SK-N-SH treated with all-trans-retinoic acid at 6 μM for 48 hours (cell line): ENCODE data around the gene ERO1A.

Experiments used
- ATAC-seq: fragments of 200-7000 bp; cut with Tn5 transposase; 3 replicates; pipeline ENCODE4 v1.9.1; 2020; ENCODE audit warnings: mild to moderate bottlenecking, moderate library complexity
- BACH2 ChIP-seq: fragments of 250-450 bp; sonication (Bioruptor Pico); IDR thresholded peaks from 2 replicates; pipeline ENCODE4 v1.9.0; 2021; ENCODE audit warnings: mild to moderate bottlenecking, borderline replicate concordance
- CSDC2 ChIP-seq: fragments of 250-450 bp; sonication (Bioruptor Pico); IDR thresholded peaks from 2 replicates; pipeline ENCODE4 v1.5.0; 2020; ENCODE audit warnings: mild to moderate bottlenecking, moderate library complexity
- ESRRG ChIP-seq: fragments of 250-450 bp; sonication (Bioruptor Pico); IDR thresholded peaks from 2 replicates; pipeline ENCODE4 v1.6.1; 2021; ENCODE audit warnings: mild to moderate bottlenecking
- GLIS3 ChIP-seq: fragments of 250-450 bp; sonication (Bioruptor Pico); IDR thresholded peaks from 2 replicates; pipeline ENCODE4 v1.5.0; 2020; ENCODE audit warnings: mild to moderate bottlenecking, moderate library complexity
- ISL1 ChIP-seq: fragments of 250-450 bp; sonication (Bioruptor Pico); IDR thresholded peaks from 2 replicates; pipeline ENCODE4 v2.1.2; 2022; ENCODE audit warnings: mild to moderate bottlenecking, moderate library complexity
- OSR1 ChIP-seq: fragments of 250-450 bp; sonication (Bioruptor Pico); IDR thresholded peaks from 2 replicates; pipeline ENCODE4 v1.8.0; 2022; ENCODE audit warnings: moderate library complexity, mild to moderate bottlenecking, inconsistent platforms
- PPARA ChIP-seq: fragments of 250-450 bp; sonication (Bioruptor Pico); IDR thresholded peaks from 2 replicates; pipeline ENCODE4 v1.5.0; 2020; ENCODE audit warnings: mild to moderate bottlenecking, borderline replicate concordance
- RARB ChIP-seq: fragments of 250-450 bp; sonication (Bioruptor Pico); IDR thresholded peaks from 2 replicates; pipeline ENCODE4 v1.8.0; 2021; ENCODE audit warnings: mild to moderate bottlenecking, moderate library complexity
- SNAI2 ChIP-seq: fragments of 250-450 bp; sonication (Bioruptor Pico); IDR thresholded peaks from 2 replicates; pipeline ENCODE4 v1.5.0; 2020; ENCODE audit warnings: mild to moderate bottlenecking, moderate library complexity
- TCF4 ChIP-seq: fragments of 250-450 bp; sonication (Bioruptor Pico); IDR thresholded peaks from 2 replicates; pipeline ENCODE4 v1.8.0; 2021; ENCODE audit warnings: mild to moderate bottlenecking, moderate library complexity, borderline replicate concordance
- TOX ChIP-seq: fragments of 250-450 bp; sonication (Bioruptor Pico); IDR thresholded peaks from 2 replicates; pipeline ENCODE4 v1.8.0; 2021; ENCODE audit warnings: mild to moderate bottlenecking, moderate library complexity, borderline replicate concordance
- ZFP30 ChIP-seq: fragments of 450-650 bp; formaldehyde crosslinking; IDR thresholded peaks from 2 replicates; pipeline ENCODE4 v1.5.0; 2022; ENCODE audit warnings: mild to moderate bottlenecking, moderate library complexity
- ZNF70 ChIP-seq: fragments of 450-650 bp; formaldehyde crosslinking; IDR thresholded peaks from 2 replicates; pipeline ENCODE4 v1.5.0; 2020; ENCODE audit warnings: mild to moderate bottlenecking, moderate library complexity
- ZNF8 ChIP-seq: fragments of 450-650 bp; formaldehyde crosslinking; IDR thresholded peaks from 2 replicates; pipeline ENCODE4 v1.5.0; 2020; ENCODE audit warnings: mild to moderate bottlenecking, moderate library complexity
- TF ChIP-seq, protein P1 (sequence below): fragments of 250-450 bp; sonication (Bioruptor Pico); IDR thresholded peaks from 2 replicates; pipeline ENCODE4 v1.8.0; 2020; ENCODE audit warnings: mild to moderate bottlenecking, moderate library complexity, borderline replicate concordance
- TF ChIP-seq, protein P2 (sequence below): fragments of 250-450 bp; sonication (Bioruptor Pico); IDR thresholded peaks from 2 replicates; pipeline ENCODE4 v1.5.0; 2020; ENCODE audit warnings: mild to moderate bottlenecking, moderate library complexity
- TF ChIP-seq, protein P3 (sequence below): fragments of 250-450 bp; sonication (Bioruptor Pico); IDR thresholded peaks from 2 replicates; pipeline ENCODE4 v1.8.0; 2021; ENCODE audit warnings: low read depth, mild to moderate bottlenecking, moderate library complexity, borderline replicate concordance
- TF ChIP-seq, protein P4 (sequence below): fragments of 250-450 bp; sonication (Bioruptor Pico); IDR thresholded peaks from 2 replicates; pipeline ENCODE4 v1.5.1; 2021; ENCODE audit warnings: mild to moderate bottlenecking, moderate library complexity

Gene ERO1A

DNA sequence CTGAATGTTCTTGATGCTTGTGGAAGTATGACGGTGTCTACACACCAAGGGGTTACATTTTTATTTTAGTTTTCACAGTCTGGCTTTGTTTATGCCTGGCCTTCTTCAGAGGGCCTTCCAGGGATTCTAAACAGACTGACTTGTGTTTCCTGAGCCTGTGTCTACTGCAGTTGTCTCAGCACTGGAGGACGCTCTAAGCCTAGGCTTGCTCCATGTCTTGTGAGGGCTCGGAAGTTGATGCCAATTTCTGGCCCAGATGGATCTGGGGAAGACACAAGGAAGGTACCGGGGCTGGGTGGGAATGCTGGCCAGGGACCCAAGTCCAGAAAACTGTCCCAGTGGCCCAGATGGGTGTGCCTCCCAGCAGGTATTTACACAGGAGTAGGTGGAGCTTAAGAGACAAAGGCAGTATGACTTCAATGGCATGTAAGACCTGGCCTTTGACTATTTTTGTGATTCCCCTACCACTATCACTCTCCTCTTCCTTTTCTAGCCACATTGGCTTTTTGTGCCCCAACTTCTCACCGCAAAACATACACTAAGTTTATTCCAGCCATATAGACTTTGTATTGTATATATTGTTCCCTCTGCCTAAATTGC, 85.8 kb downstream of the ERO1A start (continued):
- TF ChIP-seq, protein P1, sequence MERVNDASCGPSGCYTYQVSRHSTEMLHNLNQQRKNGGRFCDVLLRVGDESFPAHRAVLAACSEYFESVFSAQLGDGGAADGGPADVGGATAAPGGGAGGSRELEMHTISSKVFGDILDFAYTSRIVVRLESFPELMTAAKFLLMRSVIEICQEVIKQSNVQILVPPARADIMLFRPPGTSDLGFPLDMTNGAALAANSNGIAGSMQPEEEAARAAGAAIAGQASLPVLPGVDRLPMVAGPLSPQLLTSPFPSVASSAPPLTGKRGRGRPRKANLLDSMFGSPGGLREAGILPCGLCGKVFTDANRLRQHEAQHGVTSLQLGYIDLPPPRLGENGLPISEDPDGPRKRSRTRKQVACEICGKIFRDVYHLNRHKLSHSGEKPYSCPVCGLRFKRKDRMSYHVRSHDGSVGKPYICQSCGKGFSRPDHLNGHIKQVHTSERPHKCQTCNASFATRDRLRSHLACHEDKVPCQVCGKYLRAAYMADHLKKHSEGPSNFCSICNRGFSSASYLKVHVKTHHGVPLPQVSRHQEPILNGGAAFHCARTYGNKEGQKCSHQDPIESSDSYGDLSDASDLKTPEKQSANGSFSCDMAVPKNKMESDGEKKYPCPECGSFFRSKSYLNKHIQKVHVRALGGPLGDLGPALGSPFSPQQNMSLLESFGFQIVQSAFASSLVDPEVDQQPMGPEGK (CRISPR knock-in tag), result no peak
- TF ChIP-seq SNAI2, result no peak
- TF ChIP-seq, protein P2, sequence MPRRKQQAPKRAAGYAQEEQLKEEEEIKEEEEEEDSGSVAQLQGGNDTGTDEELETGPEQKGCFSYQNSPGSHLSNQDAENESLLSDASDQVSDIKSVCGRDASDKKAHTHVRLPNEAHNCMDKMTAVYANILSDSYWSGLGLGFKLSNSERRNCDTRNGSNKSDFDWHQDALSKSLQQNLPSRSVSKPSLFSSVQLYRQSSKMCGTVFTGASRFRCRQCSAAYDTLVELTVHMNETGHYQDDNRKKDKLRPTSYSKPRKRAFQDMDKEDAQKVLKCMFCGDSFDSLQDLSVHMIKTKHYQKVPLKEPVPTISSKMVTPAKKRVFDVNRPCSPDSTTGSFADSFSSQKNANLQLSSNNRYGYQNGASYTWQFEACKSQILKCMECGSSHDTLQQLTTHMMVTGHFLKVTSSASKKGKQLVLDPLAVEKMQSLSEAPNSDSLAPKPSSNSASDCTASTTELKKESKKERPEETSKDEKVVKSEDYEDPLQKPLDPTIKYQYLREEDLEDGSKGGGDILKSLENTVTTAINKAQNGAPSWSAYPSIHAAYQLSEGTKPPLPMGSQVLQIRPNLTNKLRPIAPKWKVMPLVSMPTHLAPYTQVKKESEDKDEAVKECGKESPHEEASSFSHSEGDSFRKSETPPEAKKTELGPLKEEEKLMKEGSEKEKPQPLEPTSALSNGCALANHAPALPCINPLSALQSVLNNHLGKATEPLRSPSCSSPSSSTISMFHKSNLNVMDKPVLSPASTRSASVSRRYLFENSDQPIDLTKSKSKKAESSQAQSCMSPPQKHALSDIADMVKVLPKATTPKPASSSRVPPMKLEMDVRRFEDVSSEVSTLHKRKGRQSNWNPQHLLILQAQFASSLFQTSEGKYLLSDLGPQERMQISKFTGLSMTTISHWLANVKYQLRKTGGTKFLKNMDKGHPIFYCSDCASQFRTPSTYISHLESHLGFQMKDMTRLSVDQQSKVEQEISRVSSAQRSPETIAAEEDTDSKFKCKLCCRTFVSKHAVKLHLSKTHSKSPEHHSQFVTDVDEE (CRISPR knock-in tag), result no peak

DNA sequence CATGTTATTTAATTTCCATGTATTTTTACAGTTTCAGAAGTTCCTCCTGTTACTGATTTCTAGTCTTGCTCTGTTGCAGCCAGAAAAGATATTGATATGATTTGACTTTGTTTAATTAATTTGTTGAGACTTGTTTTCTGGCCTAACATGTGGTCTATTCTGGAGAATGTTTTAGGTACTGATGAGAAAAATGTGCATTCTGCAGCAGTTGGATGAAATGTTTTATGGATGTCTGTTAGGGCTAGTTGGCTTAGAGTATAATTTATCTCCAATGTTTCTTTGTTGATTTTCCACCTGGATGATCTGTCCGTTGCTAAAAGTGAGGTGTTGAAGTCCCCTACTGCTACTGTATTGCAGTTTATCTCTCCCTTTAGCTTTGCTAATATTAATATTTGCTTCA, 88.3 kb downstream of the ERO1A start:
- no peak for TF ChIP-seq ESRRG (CRISPR knock-in tag)
- no peak for ATAC-seq

DNA sequence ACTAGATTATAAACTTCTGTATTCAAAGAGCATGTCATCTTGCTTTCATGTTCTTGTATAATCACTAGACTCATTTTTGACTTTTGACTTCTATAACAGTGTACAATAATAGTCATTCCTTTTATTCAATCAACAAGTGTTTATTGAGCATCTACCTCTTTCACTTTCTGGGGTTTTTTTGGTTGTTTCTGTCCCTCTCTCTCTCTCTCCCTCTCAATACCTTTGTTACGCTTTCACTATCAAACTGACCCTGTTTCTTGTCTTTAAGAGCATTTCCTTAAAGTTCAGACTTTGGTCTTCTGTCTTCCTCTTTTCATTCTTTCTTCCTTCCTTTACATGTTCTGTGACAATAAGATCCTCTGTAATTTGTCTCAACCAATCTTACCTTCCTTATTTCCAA, 93.2 kb downstream of the ERO1A start:
- TF ChIP-seq RARB (CRISPR knock-in tag), result no peak
- no peak for TF ChIP-seq ISL1 (CRISPR knock-in tag)
- TF ChIP-seq, protein P3, sequence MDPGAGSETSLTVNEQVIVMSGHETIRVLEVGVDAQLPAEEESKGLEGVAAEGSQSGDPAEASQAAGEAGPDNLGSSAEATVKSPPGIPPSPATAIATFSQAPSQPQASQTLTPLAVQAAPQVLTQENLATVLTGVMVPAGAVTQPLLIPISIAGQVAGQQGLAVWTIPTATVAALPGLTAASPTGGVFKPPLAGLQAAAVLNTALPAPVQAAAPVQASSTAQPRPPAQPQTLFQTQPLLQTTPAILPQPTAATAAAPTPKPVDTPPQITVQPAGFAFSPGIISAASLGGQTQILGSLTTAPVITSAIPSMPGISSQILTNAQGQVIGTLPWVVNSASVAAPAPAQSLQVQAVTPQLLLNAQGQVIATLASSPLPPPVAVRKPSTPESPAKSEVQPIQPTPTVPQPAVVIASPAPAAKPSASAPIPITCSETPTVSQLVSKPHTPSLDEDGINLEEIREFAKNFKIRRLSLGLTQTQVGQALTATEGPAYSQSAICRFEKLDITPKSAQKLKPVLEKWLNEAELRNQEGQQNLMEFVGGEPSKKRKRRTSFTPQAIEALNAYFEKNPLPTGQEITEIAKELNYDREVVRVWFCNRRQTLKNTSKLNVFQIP (CRISPR knock-in tag), result no peak
- no peak for TF ChIP-seq BACH2 (CRISPR knock-in tag)
- TF ChIP-seq, protein P4, sequence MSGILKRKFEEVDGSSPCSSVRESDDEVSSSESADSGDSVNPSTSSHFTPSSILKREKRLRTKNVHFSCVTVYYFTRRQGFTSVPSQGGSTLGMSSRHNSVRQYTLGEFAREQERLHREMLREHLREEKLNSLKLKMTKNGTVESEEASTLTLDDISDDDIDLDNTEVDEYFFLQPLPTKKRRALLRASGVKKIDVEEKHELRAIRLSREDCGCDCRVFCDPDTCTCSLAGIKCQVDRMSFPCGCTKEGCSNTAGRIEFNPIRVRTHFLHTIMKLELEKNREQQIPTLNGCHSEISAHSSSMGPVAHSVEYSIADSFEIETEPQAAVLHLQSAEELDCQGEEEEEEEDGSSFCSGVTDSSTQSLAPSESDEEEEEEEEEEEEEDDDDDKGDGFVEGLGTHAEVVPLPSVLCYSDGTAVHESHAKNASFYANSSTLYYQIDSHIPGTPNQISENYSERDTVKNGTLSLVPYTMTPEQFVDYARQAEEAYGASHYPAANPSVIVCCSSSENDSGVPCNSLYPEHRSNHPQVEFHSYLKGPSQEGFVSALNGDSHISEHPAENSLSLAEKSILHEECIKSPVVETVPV (CRISPR knock-in tag), result no peak
- no peak for TF ChIP-seq ZNF70 (CRISPR knock-in tag)
- no peak for TF ChIP-seq TOX
- TF ChIP-seq, protein P2 (CRISPR knock-in tag), result no peak
- TF ChIP-seq TCF4 (CRISPR knock-in tag), result no peak
- no peak for TF ChIP-seq PPARA (CRISPR knock-in tag)
- TF ChIP-seq ZNF8 (CRISPR knock-in tag), result no peak
- TF ChIP-seq OSR1, result no peak
- no peak for ATAC-seq

DNA sequence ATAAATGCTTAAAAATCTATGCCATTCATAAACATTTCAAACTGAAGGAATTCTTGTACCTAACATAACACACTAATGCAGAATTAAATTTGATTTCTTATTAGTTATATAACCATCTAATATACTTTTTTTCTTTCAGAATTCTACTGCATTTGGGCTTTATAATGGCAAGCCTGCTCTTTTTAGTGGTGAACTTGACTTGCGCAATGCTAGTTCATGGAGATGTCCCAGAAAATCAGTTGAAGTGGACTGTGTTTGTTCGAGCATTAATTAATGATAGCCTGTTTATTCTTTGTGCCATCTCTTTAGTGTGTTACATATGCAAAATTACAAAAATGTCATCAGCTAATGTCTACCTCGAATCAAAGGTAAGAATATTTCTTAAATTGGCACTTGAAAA, 95.4 kb downstream of the ERO1A start:
- no peak for ATAC-seq
- TF ChIP-seq GLIS3 (CRISPR knock-in tag) (no peak), ZNF8 (CRISPR knock-in tag) (no peak), BACH2 (CRISPR knock-in tag) (no peak), ZFP30 (no peak), SNAI2 (no peak), ISL1 (CRISPR knock-in tag) (no peak), CSDC2 (CRISPR knock-in tag) (no peak)
- TF ChIP-seq, protein P3 (CRISPR knock-in tag), result no peak
- TF ChIP-seq, protein P1 (CRISPR knock-in tag), result no peak
- TF ChIP-seq, protein P2 (CRISPR knock-in tag), result no peak
